GM18909 (cell line): ENCODE results near the gene MPV17L2.
"Not testable (repeated sequence)": the region's sequence is repeated elsewhere in the genome, so short reads cannot be mapped to it uniquely, and the experiment has no call there.

Source experiments
- ATAC-seq: cut with Tn5 transposase; IDR thresholded peaks from one replicate; pipeline ENCODE4 v1.9.1; 2021; ENCODE audit warnings: mild to moderate bottlenecking; ENCODE audit not compliant: unreplicated experiment, poor library complexity

Gene MPV17L2

GRCh38 chr19:18185538-18185937, 7.5 kb upstream of the MPV17L2 start:
- no peak for ATAC-seq

- ATAC-seq, result no peak
Observed at GRCh38 chr19:18190278-18190677, 2.7 kb upstream of the MPV17L2 start.

GRCh38 chr19:18191640-18192062, 1.4 kb upstream of the MPV17L2 start:
- no peak for ATAC-seq

- ATAC-seq, result no peak
Observed at GRCh38 chr19:18193388-18194180, 566 bp downstream of the MPV17L2 start.

GRCh38 chr19:18194181-18194530, 1.1 kb downstream of the MPV17L2 start:
- ATAC-seq, result no peak

- ATAC-seq, result no peak
Observed at GRCh38 chr19:18194554-18195238, 1.7 kb downstream of the MPV17L2 start.

GRCh38 chr19:18196511-18196845, 3.5 kb downstream of the MPV17L2 start:
- no peak for ATAC-seq

GRCh38 chr19:18197306-18197705, 4.3 kb downstream of the MPV17L2 start:
- ATAC-seq, result no peak

- no peak for ATAC-seq
Observed at GRCh38 chr19:18197941-18198340, 4.9 kb downstream of the MPV17L2 start.

GRCh38 chr19:18198374-18198773, 5.4 kb downstream of the MPV17L2 start:
- ATAC-seq, result no peak

GRCh38 chr19:18202397-18202777, 9.4 kb downstream of the MPV17L2 start:
- ATAC-seq, result no peak

- ATAC-seq, result no peak
Observed at GRCh38 chr19:18202778-18203407, 9.9 kb downstream of the MPV17L2 start.

GRCh38 chr19:18203408-18203862, 10.4 kb downstream of the MPV17L2 start:
- no peak for ATAC-seq

- ATAC-seq, result peak; percentile 92
Observed at GRCh38 chr19:18203863-18204393, 10.9 kb downstream of the MPV17L2 start, which contains the start of gene RAB3A. TSS of gene RAB3A (minus strand) at chr19:18204042. CDS start at chr19:18202740, 1,302 bp downstream.

GRCh38 chr19:18204394-18205199, 11.6 kb downstream of the MPV17L2 start:
- ATAC-seq, result peak; percentile 11

GRCh38 chr19:18205200-18205892, 12.3 kb downstream of the MPV17L2 start:
- no peak for ATAC-seq

GRCh38 chr19:18206018-18206417, 13.0 kb downstream of the MPV17L2 start:
- no peak for ATAC-seq

GRCh38 chr19:18208098-18208951, 15.3 kb downstream of the MPV17L2 start:
- ATAC-seq, result no peak

- ATAC-seq, result not testable (repeated sequence)
Observed at GRCh38 chr19:18209912-18210311, 16.9 kb downstream of the MPV17L2 start.
